Measurements from ENCODE around the gene TIMM50. TPM values are rescaled to one million over a fixed set of nuclear protein-coding genes. Genes with fewer than 3 reads are reported as not detected.
A peak's percentile ranks its signal among the peaks of the same experiment; 100 is the strongest.

The TIMM50 gene
- total and polyA plus RNA-seq, 2 of the 13 experiments (the other 11 are each of a cell fraction or from before 2014, with no cell fraction given): 91.1 to 92.5 TPM

DNA sequence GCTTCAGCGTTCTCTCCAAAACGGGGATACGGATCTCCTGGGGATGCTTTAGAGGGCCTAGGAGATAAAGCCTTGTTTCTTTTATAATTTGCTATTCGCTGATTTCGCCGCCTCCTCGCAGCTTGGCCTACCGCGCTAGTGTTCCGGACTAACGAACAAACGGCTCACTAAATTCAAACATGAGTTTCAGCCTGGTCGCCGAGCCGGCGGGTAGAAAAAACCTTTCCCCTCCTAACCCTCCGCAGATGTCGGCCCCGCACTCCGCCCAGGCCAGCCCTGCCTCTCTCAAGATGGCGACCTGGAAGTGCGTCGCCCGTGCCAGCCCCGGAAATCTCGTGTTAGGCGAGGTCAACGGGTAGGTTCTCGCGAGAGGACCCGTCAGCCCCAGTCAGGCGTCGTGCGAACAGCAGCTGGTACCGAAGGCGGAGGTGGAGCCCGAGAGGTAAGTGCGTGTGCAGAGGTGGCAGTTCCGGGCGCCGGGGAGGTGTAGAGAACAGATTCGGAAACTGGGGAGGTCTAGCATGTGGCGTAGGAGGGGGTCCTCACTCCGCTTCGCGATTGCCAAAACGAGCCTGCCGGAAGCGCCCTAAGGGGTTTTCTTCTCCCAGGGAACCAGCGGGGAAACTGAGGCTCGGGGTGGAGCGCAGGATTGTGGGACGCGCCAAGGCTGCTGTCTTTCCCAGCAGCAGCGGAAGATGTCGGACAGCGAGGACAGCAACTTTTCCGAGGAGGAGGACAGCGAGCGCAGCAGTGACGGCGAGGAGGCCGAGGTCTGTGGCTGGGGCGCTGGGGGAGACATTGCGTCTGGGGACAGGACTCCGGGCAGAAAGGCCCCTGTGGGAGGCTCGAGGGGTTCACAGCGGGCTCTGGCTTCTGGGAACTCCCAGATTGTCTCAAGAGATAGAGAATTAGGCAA, 35.2 kb upstream of the TIMM50 start, which contains the start of gene SUPT5H (continued):
- TF ChIP-seq TBX3 (IDR thresholded peaks at IDR 0.05; ENCODE audit: borderline replicate concordance) (no peak), PTBP1 (IDR thresholded peaks at IDR 0.05; ENCODE audit: low read depth, low read length, poor library complexity, severe bottlenecking) (peak; percentile 88), MTA1 (CRISPR knock-in tag; IDR thresholded peaks at IDR 0.05; ENCODE audit: borderline replicate concordance) (peak; percentile 46; the same call in 1 of the 2 replicates), MEIS1 (CRISPR knock-in tag; IDR thresholded peaks at IDR 0.05; ENCODE audit: borderline replicate concordance) (peak; percentile 78), KIAA2018 (CRISPR knock-in tag; IDR thresholded peaks at IDR 0.05; ENCODE audit: borderline replicate concordance) (no peak), HMG20B (CRISPR knock-in tag; conservative IDR thresholded peaks at IDR 0.05) (no peak; the same call in 1 of the 2 replicates), FOSL2 (CRISPR knock-in tag; IDR thresholded peaks at IDR 0.05) (peak; percentile 46; the same call in 1 of the 2 replicates), THAP8 (CRISPR knock-in tag; IDR thresholded peaks at IDR 0.05; ENCODE audit: borderline replicate concordance) (peak; percentile 84; the same call in 1 of the 2 replicates), AGO2 (optimal IDR thresholded peaks at IDR 0.05; ENCODE audit: low read depth, low read length) (peak; percentile 17), ZNF891 (CRISPR knock-in tag; IDR thresholded peaks at IDR 0.05) (peak; percentile 93), THAP11 (CRISPR knock-in tag; IDR thresholded peaks at IDR 0.05) (peak; percentile 95), ZHX1 (CRISPR knock-in tag; IDR thresholded peaks at IDR 0.05; ENCODE audit: low read depth) (peak; percentile 80; the same call in 1 of the 2 replicates)
- TF ChIP-seq, protein P1, sequence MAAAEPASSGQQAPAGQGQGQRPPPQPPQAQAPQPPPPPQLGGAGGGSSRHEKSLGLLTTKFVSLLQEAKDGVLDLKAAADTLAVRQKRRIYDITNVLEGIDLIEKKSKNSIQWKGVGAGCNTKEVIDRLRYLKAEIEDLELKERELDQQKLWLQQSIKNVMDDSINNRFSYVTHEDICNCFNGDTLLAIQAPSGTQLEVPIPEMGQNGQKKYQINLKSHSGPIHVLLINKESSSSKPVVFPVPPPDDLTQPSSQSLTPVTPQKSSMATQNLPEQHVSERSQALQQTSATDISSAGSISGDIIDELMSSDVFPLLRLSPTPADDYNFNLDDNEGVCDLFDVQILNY (CRISPR knock-in tag; conservative IDR thresholded peaks at IDR 0.05): no peak

Measured in HepG2 (cell line).